Skeletal muscle cell (primary cell): ENCODE results near the gene SPP1.

Source experiments
- DNase-seq: peaks from one replicate; pipeline ENCODE4 v3.0.0-alpha.2; 2010; ENCODE audit warnings: low read depth
- H3K4me3 ChIP-seq: 2 replicates; pipeline ENCODE4 v1.5.1; 2011; ENCODE audit warnings: low read depth, mild to moderate bottlenecking, control low read depth, low read length, moderate library complexity

SPP1 gene

GRCh38 chr4:87950493-87950892 lies 25.0 kb upstream of the SPP1 start:
- H3K4me3 ChIP-seq = no peak overlapping the region

GRCh38 chr4:87950936-87951511 lies 24.5 kb upstream of the SPP1 start:
- H3K4me3 ChIP-seq = no peak overlapping the region

More at GRCh38 chr4:87950493-87950892, 25.0 kb upstream of the SPP1 start:
- no peak for DNase-seq

GRCh38 chr4:87953826-87954225 lies 21.7 kb upstream of the SPP1 start:
- no peak for DNase-seq
- no peak overlapping the region for H3K4me3 ChIP-seq

More at GRCh38 chr4:87950936-87951511, 24.5 kb upstream of the SPP1 start:
- no peak for DNase-seq

GRCh38 chr4:87956501-87956900 lies 19.0 kb upstream of the SPP1 start:
- no peak overlapping the region for H3K4me3 ChIP-seq
- no peak for DNase-seq

GRCh38 chr4:87957061-87957460 lies 18.5 kb upstream of the SPP1 start:
- H3K4me3 ChIP-seq = no peak overlapping the region
- no peak for DNase-seq

- H3K4me3 ChIP-seq = no peak overlapping the region
- no peak for DNase-seq
Measured at GRCh38 chr4:87961993-87962392, 13.5 kb upstream of the SPP1 start.

GRCh38 chr4:87962398-87963146 lies 12.9 kb upstream of the SPP1 start:
- no peak for DNase-seq
- H3K4me3 ChIP-seq = no peak overlapping the region

- no peak for DNase-seq
- no peak overlapping the region for H3K4me3 ChIP-seq
Measured at GRCh38 chr4:87965501-87965975, 10.0 kb upstream of the SPP1 start.

GRCh38 chr4:87966095-87966496 lies 9.4 kb upstream of the SPP1 start:
- DNase-seq = no peak
- H3K4me3 ChIP-seq = no peak overlapping the region

- no peak overlapping the region for H3K4me3 ChIP-seq
Measured at GRCh38 chr4:87967193-87967592, 8.3 kb upstream of the SPP1 start.

GRCh38 chr4:87970121-87970520 lies 5.4 kb upstream of the SPP1 start:
- H3K4me3 ChIP-seq = no peak overlapping the region
- no peak for DNase-seq

More at GRCh38 chr4:87967193-87967592, 8.3 kb upstream of the SPP1 start:
- no peak for DNase-seq

- no peak for DNase-seq
- H3K4me3 ChIP-seq = no peak overlapping the region
Measured at GRCh38 chr4:87971866-87972265, 3.6 kb upstream of the SPP1 start.

- DNase-seq = peak; percentile 84
- peak overlapping the region; percentile 15 for H3K4me3 ChIP-seq
Measured at GRCh38 chr4:87973283-87974169, 2.0 kb upstream of the SPP1 start.

- H3K4me3 ChIP-seq = no peak overlapping the region
- DNase-seq = no peak
Measured at GRCh38 chr4:87974856-87975462, 555 bp upstream of the SPP1 start.

GRCh38 chr4:87977521-87978278 lies 2.2 kb downstream of the SPP1 start:
- no peak for DNase-seq
- H3K4me3 ChIP-seq = no peak overlapping the region

- DNase-seq = no peak
- H3K4me3 ChIP-seq = no peak overlapping the region
Measured at GRCh38 chr4:87978681-87979080, 3.2 kb downstream of the SPP1 start.

GRCh38 chr4:87979810-87980209 lies 4.3 kb downstream of the SPP1 start:
- H3K4me3 ChIP-seq = no peak overlapping the region
- DNase-seq = no peak

- DNase-seq = no peak
- no peak overlapping the region for H3K4me3 ChIP-seq
Measured at GRCh38 chr4:87981486-87981885, 6.0 kb downstream of the SPP1 start.

GRCh38 chr4:87982036-87982435 lies 6.5 kb downstream of the SPP1 start:
- no peak for DNase-seq
- H3K4me3 ChIP-seq = no peak overlapping the region
